ENCODE measurements around the gene RUNDC3A.
"Not testable (repeated sequence)": the region's sequence is repeated elsewhere in the genome, so short reads cannot be mapped to it uniquely, and the experiment has no call there.

The RUNDC3A gene

DNA sequence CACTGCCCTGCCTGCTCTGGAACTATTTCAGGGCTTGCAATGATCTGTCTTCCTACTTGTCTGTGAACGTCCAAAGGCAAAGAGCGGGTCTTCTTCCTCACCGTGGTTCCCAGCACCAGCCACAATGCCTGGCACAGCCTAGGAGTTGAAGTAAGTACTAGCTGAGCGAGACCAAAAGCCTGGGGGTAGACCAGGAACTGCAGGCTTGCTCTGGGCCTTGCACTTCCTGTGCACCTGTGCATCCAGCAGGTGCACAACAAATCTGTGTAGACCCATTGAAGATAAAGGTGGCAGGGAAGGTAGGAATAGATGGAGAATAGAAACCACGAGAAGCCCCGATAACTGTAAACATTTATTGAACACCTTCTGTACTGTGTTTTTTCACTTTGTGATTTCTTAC lies 50.6 kb downstream of the RUNDC3A start:
- DNase-seq (ENCODE audit: low read depth, low spot score) = no peak

DNA sequence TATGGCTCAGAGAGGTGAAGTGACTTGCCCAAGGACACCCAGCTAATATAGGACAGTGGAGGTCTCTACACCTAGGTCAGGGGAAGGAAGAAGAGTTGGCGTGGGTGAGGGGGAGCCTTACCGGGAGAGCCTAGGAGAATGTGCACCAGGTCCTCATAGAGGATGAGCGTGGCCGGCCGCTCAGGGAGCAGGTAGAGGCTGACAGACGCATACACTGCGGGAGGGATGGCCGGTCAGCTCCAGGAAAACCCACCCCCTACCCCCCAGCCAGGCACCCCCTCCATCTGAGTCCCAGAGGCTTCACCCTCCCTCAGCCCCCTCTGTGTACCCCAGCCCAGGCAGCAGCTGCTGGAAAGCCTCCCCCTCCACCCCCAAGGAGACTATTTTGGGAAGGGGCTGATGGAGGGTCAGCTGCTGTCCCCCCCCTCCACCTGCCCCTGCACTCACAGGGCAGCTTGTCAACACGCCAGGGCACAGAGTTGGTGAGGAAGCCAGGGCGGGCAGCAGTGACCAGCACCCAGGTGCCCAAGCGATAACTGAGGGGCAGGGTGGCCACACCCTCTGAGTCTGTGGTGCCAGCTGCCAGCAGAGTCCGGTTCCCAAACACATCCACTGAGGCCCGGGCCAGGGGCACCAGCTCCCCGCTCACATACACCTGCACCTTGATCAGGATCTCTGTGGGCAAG lies 51.2 kb downstream of the RUNDC3A start:
- DNase-seq (ENCODE audit: low read depth, low spot score) = no peak

DNA sequence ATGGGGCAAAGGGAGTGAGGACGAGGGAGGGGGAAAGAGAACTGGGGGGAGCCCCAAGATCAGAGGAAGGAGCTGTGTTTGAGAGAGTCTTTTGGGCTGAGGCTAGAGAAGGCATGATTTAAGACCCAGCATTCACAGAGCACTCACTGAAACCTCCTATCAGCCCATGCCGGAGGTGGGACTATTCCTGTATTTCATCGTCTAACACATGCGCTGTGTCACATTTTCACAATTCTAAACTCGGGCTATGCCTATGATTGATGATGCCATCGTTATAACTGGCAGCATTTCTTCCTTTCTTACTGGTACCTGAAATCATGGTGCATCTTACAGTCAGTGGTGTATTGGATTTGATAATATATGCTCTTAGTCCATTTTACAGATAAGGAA lies 51.7 kb downstream of the RUNDC3A start:
- no peak for DNase-seq (ENCODE audit: low read depth, low spot score)

DNA sequence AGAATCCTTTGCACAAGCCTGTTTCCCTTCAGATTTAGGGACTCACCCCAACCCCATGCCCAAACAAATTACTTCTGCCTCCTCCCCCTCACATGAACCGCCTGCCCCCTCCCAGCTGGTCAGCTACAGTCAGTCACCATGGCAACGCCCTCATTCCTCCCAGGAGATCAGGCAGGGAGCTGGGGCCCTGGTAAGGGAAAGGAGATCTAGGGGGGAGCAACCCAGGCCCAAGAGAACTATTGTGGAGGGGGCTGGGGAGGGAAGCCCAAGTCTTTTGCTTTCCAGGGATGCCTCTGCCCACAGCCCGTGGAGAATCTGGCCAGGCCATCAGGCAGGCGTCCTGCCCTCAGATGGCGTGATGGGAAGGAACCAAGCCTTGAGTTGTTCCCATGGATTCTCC lies 52.4 kb downstream of the RUNDC3A start:
- no peak for DNase-seq (ENCODE audit: low read depth, low spot score)

DNA sequence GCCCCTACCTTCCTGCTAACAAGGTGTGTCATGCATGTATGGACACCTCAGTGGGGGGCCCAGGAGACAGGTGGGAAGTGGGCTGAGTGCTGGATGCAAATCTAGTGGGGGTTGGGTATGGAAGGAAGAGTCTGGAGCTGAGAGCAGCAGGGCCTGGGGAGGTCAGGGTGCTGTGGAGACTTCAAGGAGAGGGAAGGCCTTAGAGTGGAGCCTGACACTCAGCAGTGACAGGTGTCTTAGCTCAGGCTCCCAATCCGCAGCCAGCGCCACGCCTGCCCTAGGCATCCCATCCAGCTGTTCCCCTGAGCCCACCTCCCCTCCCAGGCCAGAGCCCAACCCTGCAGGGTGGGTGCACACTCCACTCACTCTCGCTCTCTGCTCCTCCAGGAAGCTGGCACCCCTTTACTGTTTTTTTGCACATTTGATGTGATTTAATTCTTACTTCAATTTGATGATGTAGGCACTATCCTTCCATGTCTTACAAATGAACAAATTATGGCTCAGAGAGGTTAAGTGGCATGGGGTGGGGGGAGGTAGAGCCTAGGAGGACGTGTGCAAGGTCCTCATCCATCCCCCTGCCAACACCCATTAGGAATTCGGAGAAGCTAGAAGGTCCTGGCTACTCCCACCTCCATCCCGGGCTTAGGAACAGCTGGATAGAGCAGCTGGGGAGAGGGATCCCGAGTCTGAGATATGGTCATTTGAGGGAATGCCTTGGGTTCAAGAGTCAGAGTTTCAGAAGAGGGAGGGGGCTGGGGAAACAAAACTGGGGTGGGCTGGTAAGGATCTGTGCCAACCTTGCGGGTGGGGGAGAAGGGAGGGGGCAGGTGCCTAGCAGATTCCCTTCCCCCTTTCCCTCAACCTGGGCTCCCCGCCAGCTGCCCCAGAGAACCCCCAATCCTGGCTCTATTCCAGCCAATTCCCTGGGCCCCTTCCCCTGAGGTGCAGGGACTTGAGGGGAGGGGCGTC lies 53.2 kb downstream of the RUNDC3A start:
- no peak for DNase-seq (ENCODE audit: low read depth, low spot score)

DNA sequence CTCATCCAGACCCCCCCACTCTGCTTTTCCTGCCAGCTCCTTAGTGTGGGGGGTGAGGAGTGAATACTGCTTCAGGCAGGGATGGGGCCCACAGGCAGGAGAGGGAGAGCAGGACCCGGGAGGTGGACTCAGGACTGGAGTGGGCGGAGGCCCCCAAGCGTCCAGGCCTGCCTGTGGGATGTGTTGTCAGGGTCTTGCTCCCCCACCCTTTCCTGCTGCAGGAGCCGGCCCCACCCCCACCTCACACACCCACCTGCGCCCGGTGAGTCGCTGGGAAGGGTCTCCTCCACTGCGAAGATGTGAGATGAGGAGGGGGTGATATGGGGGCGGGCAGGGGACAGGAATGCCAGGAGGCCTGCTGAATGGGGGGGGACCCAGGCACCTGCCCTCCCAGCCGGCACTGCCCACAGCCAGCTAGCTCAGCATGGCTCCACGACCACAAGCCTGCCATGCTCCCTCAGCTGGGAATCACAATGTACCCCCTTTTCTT lies 54.1 kb downstream of the RUNDC3A start:
- no peak for DNase-seq (ENCODE audit: low read depth, low spot score)

DNA sequence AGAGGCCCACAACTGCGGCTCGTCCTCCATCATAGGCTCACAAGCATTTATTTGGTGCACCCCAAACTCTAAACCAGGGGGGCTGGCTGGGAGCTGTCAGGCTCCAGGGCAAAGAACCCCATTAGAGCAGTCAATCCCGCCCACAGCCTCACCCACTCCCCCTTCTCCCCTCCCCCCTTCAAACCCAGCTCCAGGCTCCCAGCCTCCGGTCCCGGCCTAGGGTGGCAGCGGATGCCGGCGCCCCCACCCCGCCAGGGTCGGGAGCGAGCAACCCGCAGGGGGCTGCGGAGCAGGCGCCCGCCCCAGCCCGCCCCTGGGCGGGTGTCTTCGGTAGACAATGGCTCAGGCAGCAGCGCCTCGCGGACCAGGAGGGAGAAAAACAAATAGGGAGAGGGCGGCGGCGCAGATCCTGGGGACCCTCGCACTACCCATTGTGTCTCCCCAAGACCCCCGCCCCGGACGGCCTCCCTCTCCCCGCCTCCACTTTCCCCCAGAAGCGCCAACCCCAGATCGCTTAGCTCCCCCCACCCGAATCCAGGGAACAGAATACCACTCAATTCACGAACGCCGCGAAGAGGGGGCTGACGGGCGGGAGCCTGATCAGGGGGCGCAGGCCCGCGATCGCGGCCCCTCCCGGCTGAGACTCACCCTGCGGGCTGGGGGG lies 54.7 kb downstream of the RUNDC3A start:
- no peak for DNase-seq (ENCODE audit: low read depth, low spot score)

DNA sequence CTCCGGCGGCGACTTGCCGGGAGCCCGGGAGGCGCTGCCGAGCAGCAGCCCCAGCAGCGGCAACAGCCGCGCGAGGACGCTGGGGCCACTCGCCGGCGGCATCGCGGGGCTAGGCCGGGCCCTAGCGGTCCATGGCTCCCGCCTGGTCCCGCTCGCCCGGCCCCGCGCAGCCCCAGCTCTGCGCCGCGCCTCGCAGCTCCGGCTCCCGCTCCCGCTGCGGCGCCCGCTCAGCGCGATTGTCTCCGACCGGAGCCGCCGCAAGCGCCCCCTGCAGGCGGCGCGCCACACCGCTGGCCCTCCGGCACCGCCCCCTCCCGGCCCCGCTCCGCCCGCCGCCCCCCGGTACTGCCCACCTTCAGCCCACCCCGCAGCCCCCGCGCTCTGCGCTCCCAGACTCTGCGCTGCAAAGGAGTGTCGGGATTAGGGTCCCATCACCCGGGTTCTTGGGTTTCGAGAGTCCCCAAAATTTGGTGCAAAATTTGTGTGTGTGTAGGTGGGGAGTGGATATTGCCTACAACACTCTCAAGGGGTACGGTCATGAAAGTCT lies 55.3 kb downstream of the RUNDC3A start, which contains the start of gene FAM171A2:
FAM171A2 (minus strand) TSS at position 241 of the 547 bp plus-strand sequence; CDS start at position 102, 139 bp downstream.
- DNase-seq (ENCODE audit: low read depth, low spot score) = no peak

DNA sequence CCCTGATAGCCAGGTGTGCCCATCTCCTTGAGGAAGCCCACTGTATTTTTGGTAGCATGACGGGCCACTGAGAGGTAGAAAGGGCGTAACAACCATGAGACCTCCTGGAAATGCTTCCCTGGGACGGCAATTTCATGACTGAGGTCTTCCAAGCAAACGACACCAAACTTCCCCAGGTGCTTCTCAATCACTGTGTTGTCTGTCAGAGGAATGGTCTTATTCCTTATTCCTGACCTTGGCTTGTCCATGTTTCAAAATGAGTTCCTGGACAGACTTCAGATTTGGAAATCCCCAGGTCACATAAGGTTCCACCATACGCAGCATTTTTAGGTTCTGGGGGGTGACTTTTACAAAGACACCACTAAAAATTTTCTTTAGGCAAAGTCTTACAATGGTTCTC lies 56.6 kb downstream of the RUNDC3A start:
- not testable (repeated sequence) for DNase-seq (ENCODE audit: low read depth, low spot score)

DNA sequence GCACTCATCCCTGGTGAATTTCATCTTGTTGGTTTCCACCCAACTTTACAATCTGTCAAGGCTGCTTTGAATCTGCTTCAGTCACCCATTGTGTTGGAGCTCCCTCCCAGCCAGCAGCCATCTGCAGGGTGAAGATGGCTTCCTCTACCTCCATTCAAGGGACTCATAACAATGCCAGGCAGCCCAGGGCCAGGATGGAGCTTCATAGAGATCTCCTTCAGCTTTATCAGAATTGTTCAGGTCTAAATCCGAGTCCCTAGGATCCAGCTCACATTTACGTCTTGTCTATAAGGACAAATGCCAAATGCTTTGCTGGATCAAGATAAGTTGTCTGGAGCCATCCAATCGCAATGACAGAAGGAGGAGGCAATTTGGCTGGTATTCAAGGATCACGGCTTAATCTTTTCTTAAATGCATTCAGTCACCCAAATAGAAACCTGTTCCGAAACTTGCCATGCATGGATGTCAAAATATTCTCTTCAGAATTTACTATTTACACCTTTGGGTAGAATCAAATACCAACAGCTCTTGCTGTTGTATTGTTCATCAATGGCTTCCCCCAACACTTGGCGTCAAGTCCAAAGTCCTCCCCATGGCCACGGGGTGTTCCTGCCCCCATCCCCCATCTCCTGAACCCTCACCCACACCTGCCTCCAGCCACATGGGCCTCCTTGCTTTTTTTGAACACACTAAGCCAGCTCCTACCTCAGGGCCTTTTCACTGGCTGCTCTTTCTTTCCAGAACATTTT lies 59.0 kb downstream of the RUNDC3A start:
- DNase-seq (ENCODE audit: low read depth, low spot score) = no peak

All from brain pericyte (primary cell).